ENCODE results near the gene ARL8B.

GRCh38 chr3:5105050-5105449 lies 17.0 kb upstream of the ARL8B start:
- no peak for TF ChIP-seq CTCF (IDR thresholded peaks at IDR 0.05; ENCODE audit: insufficient read depth, low read length)
- no peak for TF ChIP-seq GABPA (IDR thresholded peaks at IDR 0.05; ENCODE audit: low read depth)
- TF ChIP-seq POLR2AphosphoS5 (IDR thresholded peaks at IDR 0.05; ENCODE audit: low read depth), result no peak

Data from HL-60 (cell line).